ENCODE results near the gene MYOZ1. TPM values are rescaled to one million over a fixed set of nuclear protein-coding genes. Genes with fewer than 3 reads are reported as not detected.

MYOZ1 gene
- total RNA-seq, 1 experiment from 2014 or later: 0.22 TPM

DNA sequence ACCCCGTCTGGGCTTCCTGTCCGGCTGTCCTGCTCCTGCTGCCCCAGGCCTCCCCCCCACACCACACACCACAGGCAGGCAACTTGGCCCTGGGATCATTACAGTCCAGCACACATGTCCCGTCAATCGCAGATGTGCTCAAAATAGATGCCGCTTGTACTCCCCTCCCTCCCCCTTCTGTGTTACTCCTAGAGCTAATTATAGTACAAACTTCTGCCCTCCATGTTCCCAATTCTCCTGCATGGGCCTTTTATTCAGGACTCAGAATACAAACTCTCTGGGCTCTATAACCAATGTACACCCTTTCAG, 14.7 kb upstream of the MYOZ1 start, which contains the start of gene SYNPO2L:
TSS of gene SYNPO2L (minus strand) at position 40 of the 309 bp plus-strand sequence. CDS start 107 bp downstream, outside the sequence.
- H3K9me2 ChIP-seq (ENCODE audit: insufficient read depth): no peaks in the 10 kb centered on the region
- H3K79me2 ChIP-seq (ENCODE audit: low read depth): no peaks in the 10 kb centered on the region
- peaks cover under 1% of the 10 kb centered on the region for H3K4me1 ChIP-seq (replicated peaks; ENCODE audit: insufficient read depth)
- CTCF ChIA-PET: no interaction called here
- TF ChIP-seq EZH2 (IDR thresholded peaks at IDR 0.05; ENCODE audit: low read depth): no peak
- TF ChIP-seq, protein P1, sequence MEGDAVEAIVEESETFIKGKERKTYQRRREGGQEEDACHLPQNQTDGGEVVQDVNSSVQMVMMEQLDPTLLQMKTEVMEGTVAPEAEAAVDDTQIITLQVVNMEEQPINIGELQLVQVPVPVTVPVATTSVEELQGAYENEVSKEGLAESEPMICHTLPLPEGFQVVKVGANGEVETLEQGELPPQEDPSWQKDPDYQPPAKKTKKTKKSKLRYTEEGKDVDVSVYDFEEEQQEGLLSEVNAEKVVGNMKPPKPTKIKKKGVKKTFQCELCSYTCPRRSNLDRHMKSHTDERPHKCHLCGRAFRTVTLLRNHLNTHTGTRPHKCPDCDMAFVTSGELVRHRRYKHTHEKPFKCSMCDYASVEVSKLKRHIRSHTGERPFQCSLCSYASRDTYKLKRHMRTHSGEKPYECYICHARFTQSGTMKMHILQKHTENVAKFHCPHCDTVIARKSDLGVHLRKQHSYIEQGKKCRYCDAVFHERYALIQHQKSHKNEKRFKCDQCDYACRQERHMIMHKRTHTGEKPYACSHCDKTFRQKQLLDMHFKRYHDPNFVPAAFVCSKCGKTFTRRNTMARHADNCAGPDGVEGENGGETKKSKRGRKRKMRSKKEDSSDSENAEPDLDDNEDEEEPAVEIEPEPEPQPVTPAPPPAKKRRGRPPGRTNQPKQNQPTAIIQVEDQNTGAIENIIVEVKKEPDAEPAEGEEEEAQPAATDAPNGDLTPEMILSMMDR (conservative IDR thresholded peaks at IDR 0.05): no peak
- H4K20me1 ChIP-seq (ENCODE audit: insufficient read depth): no peaks in the 10 kb centered on the region
- POLR2A ChIA-PET (ENCODE audit: unreplicated experiment): no interaction called here
- H3F3A ChIP-seq (ENCODE audit: insufficient read depth, low read depth): no peaks in the 10 kb centered on the region
- no peaks in the 10 kb centered on the region for H3K27me3 ChIP-seq (ENCODE audit: insufficient read depth, low read depth)
- no peak for DNase-seq
- no peaks in the 10 kb centered on the region for H3K9me3 ChIP-seq (ENCODE audit: insufficient read depth, low read depth)
- H2AFZ ChIP-seq: no peak within 1 kb of the TSS
- no peak within 1 kb of the TSS for H3K27ac ChIP-seq
- no peak within 1 kb of the TSS for H3K4me3 ChIP-seq
- H3K4me2 ChIP-seq: no peak within 1 kb of the TSS
- H3K36me3 ChIP-seq (ENCODE audit: low read depth): no peaks in the 10 kb centered on the region
- no TSS peak for BruUV-seq (replicated peaks)
- intact Hi-C loops (cut with micrococcal nuclease; ENCODE audit: unreplicated experiment): no loop called here

DNA sequence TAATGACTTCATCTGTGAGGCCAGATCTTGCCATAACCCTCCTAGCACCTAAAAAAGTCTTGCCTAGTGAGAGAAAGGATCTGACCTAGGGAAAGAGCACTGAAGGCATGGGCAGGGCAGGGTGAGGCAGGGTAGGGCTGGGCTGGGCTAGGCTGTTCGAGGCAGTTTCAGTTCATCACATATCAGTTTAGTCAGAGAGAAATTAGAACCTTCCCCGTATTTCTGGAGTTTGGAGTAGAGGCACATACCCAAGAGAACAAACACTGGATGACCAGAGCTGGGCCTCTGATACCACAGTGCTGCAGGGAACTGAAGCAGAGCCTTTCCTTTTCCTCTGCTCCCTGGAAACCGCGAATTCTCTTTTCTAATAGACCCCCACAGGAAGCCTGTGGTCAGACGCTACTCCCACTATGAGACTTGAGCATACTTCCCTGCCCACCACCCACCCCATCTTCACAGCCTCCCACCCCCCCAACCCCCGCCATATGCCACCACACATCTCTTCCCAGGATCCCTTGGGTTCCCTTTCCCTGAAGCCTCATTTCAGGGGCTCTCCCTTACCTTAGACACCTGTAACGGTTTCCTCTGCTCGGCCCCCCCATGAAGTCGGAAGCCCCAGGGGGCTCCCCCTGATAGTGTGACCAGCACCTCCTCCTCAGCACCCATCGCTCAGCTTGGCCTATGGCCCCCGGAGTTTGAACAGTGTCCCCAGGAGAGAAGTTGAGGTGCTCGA, 14.1 kb upstream of the MYOZ1 start:
- intact Hi-C loops (cut with micrococcal nuclease; ENCODE audit: unreplicated experiment): no loop called here
- no peak overlapping the region for H2AFZ ChIP-seq
- H3K9me3 ChIP-seq (ENCODE audit: insufficient read depth, low read depth): no peaks in the 10 kb centered on the region
- no peaks in the 10 kb centered on the region for H3K36me3 ChIP-seq (ENCODE audit: low read depth)
- no peak overlapping the region for H3K27ac ChIP-seq
- H3K4me2 ChIP-seq: no peak overlapping the region
- no peak for TF ChIP-seq EZH2 (IDR thresholded peaks at IDR 0.05; ENCODE audit: low read depth)
- TF ChIP-seq, protein P1 (conservative IDR thresholded peaks at IDR 0.05): no peak
- H3K4me3 ChIP-seq: no peak overlapping the region
- POLR2A ChIA-PET (ENCODE audit: unreplicated experiment): no interaction called here
- H3K27me3 ChIP-seq (ENCODE audit: insufficient read depth, low read depth): no peaks in the 10 kb centered on the region
- no peaks in the 10 kb centered on the region for H3K9me2 ChIP-seq (ENCODE audit: insufficient read depth)
- no peaks in the 10 kb centered on the region for H3K4me1 ChIP-seq (replicated peaks; ENCODE audit: insufficient read depth)
- no peaks in the 10 kb centered on the region for H3F3A ChIP-seq (ENCODE audit: insufficient read depth, low read depth)
- no peaks in the 10 kb centered on the region for H3K79me2 ChIP-seq (ENCODE audit: low read depth)
- H4K20me1 ChIP-seq (ENCODE audit: insufficient read depth): no peaks in the 10 kb centered on the region
- CTCF ChIA-PET: interaction anchor here (0.7 kb wide), 1 partner anchor 36 kb away, joined by 5 read pairs; no protein-coding TSS in a partner anchor
- no TSS peak for BruUV-seq (replicated peaks)
- DNase-seq: no peak

DNA sequence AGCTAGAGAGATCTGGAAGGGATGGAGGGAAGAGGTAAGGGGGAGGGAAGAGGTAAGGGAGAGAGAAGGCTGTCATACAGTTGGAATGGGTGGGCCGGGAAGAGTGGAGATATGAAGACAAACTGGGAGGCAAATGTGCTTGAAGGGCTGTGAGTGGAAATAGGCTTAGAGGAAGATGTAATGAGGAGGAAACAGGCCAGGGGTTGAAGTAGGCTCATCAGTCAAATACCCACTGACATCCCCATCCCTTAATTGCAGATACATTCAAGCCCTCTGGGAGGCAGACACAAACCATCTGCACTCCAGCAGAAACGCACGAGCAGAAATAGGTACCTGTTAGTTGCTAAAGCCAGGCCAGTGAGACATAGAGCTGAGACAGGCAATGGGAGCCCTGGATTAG, 12.4 kb upstream of the MYOZ1 start:
- BruUV-seq (replicated peaks): no TSS peak
- intact Hi-C loops (cut with micrococcal nuclease; ENCODE audit: unreplicated experiment): loop anchor here (5.0 kb wide), 1 partner anchor 224 kb away; no protein-coding TSS in a partner anchor
- H3F3A ChIP-seq (ENCODE audit: insufficient read depth, low read depth): no peaks in the 10 kb centered on the region
- no peak overlapping the region for H3K4me2 ChIP-seq
- H2AFZ ChIP-seq: no peak overlapping the region
- peak in 1 of 2 experiments; percentile 64 for DNase-seq
- H3K9me3 ChIP-seq (ENCODE audit: insufficient read depth, low read depth): no peaks in the 10 kb centered on the region
- H3K4me3 ChIP-seq: no peak overlapping the region
- H3K27me3 ChIP-seq (ENCODE audit: insufficient read depth, low read depth): no peaks in the 10 kb centered on the region
- no peak for TF ChIP-seq EZH2 (IDR thresholded peaks at IDR 0.05; ENCODE audit: low read depth)
- TF ChIP-seq, protein P1 (conservative IDR thresholded peaks at IDR 0.05): peak; percentile 55
- ChIA-PET CTCF (interaction anchor here (0.5 kb wide), 1 partner anchor 558 kb away, joined by 16 read pairs; no protein-coding TSS in a partner anchor), POLR2A (ENCODE audit: unreplicated experiment) (no interaction called here)
- H3K4me1 ChIP-seq (replicated peaks; ENCODE audit: insufficient read depth): no peaks in the 10 kb centered on the region
- no peaks in the 10 kb centered on the region for H3K36me3 ChIP-seq (ENCODE audit: low read depth)
- H3K79me2 ChIP-seq (ENCODE audit: low read depth): no peaks in the 10 kb centered on the region
- H4K20me1 ChIP-seq (ENCODE audit: insufficient read depth): no peaks in the 10 kb centered on the region
- no peaks in the 10 kb centered on the region for H3K9me2 ChIP-seq (ENCODE audit: insufficient read depth)
- H3K27ac ChIP-seq: no peak overlapping the region

All from PC-9 (cell line).